Activated B cell treated with CpG ODN at 0.5 μM for 24 hours (primary cell): ENCODE results near the gene EPB41L4A. TPM values are rescaled to one million over a fixed set of nuclear protein-coding genes. Genes with fewer than 3 reads are reported as not detected.

ENCODE experiments used
- ATAC-seq: fragments of 200-7000 bp; cut with Tn5 transposase; one replicate; pipeline ENCODE4 v1.10.0; 2021; ENCODE audit warnings: low read depth, mild to moderate bottlenecking, moderate library complexity
- CTCF ChIA-PET: fragments of 350-600 bp; sonication (Branson Sonifier 250); formaldehyde crosslinking; loops from one replicate; lab custom pipeline; 2021; ENCODE audit warnings: antibody characterized with exemption; lab: Charles Lee
- POLR2A ChIA-PET: fragments of 350-600 bp; sonication (Branson Sonifier 250); formaldehyde crosslinking; loops from one replicate; lab custom pipeline; 2021; ENCODE audit warnings: antibody characterized with exemption; lab: Charles Lee
- DNase-seq: peaks from one replicate; pipeline ENCODE4 v3.0.0; 2022
- H3K27ac Mint-ChIP-seq: one replicate; pipeline ENCODE4 v1.8.0; 2020; ENCODE audit warnings: mixed read lengths
- H3K27me3 Mint-ChIP-seq: one replicate; pipeline ENCODE4 v1.8.0; 2021; ENCODE audit warnings: mixed read lengths
- H3K36me3 Mint-ChIP-seq: one replicate; pipeline ENCODE4 v1.8.0; 2021; ENCODE audit warnings: low read depth, mixed read lengths
- H3K4me1 Mint-ChIP-seq: one replicate; pipeline ENCODE4 v1.8.0; 2021; ENCODE audit warnings: mixed read lengths
- H3K4me3 Mint-ChIP-seq: one replicate; pipeline ENCODE4 v1.8.0; 2020; ENCODE audit warnings: mild to moderate bottlenecking, mixed read lengths
- H3K9me3 Mint-ChIP-seq: one replicate; pipeline ENCODE4 v1.8.0; 2020; ENCODE audit warnings: mixed read lengths
- intact Hi-C: fragments of 100-400 bp; cut with micrococcal nuclease; formaldehyde crosslinking; loops from one replicate; pipeline ENCODE4 v1.15.1; 2024
- total RNA-seq: library from RNA; stranded (reverse); gene quantifications from 2 replicates; pipeline ENCODE4 v1.2.3, GENCODE V29; 2022
- TF ChIP-seq, protein P1 (sequence below): fragments of 200-600 bp; IDR thresholded peaks from one replicate; pipeline ENCODE4 v1.8.0; 2022; ENCODE audit warnings: antibody characterized with exemption, mild to moderate bottlenecking

The EPB41L4A gene
- total RNA-seq, 1 donor from 2014 or later: 7.1 TPM

DNA sequence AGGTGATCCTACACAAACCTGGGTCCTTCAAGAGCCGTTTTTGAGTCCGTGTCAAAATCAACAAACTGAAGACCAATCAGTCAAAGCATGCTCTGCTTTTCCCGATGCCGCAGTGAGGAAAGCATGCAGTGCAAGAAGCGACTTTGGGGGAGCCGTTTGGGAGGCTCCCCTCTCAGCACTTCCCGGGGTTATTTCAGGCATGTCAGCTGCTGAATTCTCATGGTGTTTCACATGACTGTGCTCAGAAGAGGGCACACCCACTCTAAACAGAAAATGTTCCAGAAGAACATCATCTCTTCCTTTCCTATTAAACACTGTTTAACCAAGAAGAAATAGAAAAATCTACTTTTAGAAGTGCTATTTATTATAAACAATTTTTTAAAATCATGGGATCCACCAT is 125.5 kb downstream of the EPB41L4A start:
- intact Hi-C loops: no loop called here
- CTCF ChIA-PET: no interaction called here

DNA sequence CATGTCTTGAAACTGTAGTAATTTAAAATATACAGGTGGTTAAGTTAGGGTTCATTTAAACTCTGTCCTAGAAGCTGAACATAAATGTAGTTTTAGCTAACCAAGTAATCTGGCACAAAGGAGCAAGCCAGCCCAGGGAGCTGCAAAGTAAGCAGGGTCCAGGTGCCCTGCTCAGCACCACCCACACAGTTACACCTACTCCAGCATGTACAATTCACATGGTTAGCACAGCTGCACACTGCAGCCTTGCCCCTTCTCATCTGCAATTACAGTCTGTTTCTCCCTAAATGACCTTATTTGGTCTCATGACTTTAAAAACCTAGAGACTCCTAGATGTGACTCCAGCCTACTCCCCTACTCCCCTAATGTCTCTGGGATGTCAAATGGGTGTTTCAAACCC is 128.4 kb downstream of the EPB41L4A start:
- no peak for ATAC-seq
- Mint-ChIP-seq H3K9me3 (no peaks in the 10 kb centered on the region), H3K27ac (no peak overlapping the region), H3K27me3 (no peaks in the 10 kb centered on the region), H3K4me1 (no peaks in the 10 kb centered on the region), H3K4me3 (no peak overlapping the region), H3K36me3 (no peaks in the 10 kb centered on the region)
- intact Hi-C loops: no loop called here
- DNase-seq: no peak
- TF ChIP-seq, protein P1, sequence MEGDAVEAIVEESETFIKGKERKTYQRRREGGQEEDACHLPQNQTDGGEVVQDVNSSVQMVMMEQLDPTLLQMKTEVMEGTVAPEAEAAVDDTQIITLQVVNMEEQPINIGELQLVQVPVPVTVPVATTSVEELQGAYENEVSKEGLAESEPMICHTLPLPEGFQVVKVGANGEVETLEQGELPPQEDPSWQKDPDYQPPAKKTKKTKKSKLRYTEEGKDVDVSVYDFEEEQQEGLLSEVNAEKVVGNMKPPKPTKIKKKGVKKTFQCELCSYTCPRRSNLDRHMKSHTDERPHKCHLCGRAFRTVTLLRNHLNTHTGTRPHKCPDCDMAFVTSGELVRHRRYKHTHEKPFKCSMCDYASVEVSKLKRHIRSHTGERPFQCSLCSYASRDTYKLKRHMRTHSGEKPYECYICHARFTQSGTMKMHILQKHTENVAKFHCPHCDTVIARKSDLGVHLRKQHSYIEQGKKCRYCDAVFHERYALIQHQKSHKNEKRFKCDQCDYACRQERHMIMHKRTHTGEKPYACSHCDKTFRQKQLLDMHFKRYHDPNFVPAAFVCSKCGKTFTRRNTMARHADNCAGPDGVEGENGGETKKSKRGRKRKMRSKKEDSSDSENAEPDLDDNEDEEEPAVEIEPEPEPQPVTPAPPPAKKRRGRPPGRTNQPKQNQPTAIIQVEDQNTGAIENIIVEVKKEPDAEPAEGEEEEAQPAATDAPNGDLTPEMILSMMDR: no peak
- ChIA-PET CTCF (no interaction called here), POLR2A (no interaction called here)

More for the DNA sequence above, 125.5 kb downstream of the EPB41L4A start:
- H3K27ac Mint-ChIP-seq: no peak overlapping the region
- peaks cover 6% of the 10 kb centered on the region for H3K9me3 Mint-ChIP-seq
- H3K4me1 Mint-ChIP-seq: no peaks in the 10 kb centered on the region
- POLR2A ChIA-PET: no interaction called here
- no peak for DNase-seq
- H3K4me3 Mint-ChIP-seq: no peak overlapping the region
- no peaks in the 10 kb centered on the region for H3K36me3 Mint-ChIP-seq
- H3K27me3 Mint-ChIP-seq: no peaks in the 10 kb centered on the region
- ATAC-seq: no peak
- TF ChIP-seq, protein P1: no peak

DNA sequence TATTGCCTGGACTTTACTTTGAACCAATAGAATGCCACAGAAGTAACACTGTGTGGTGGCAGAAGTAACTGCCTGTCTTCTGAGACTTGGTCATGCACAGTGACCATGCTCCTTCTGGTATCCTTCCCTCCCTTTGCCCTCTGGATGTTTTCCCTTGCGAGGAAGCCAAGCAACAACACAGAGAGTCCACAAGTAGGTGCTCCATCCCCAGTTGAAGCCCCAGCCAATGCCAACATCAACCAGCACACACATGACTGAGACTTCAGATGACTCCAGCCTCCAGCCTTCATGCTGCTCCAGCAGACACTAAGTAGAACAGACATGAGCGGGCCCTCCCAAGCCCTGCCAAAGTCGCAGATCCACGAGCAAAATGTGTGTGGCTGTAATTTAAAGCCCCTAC is 129.6 kb downstream of the EPB41L4A start:
- DNase-seq: no peak
- ATAC-seq: no peak
- Mint-ChIP-seq H3K27me3 (no peaks in the 10 kb centered on the region), H3K4me3 (no peak overlapping the region), H3K9me3 (no peaks in the 10 kb centered on the region), H3K27ac (no peak overlapping the region), H3K36me3 (no peaks in the 10 kb centered on the region), H3K4me1 (no peaks in the 10 kb centered on the region)
- intact Hi-C loops: no loop called here
- ChIA-PET POLR2A (no interaction called here), CTCF (no interaction called here)
- TF ChIP-seq, protein P1: no peak

DNA sequence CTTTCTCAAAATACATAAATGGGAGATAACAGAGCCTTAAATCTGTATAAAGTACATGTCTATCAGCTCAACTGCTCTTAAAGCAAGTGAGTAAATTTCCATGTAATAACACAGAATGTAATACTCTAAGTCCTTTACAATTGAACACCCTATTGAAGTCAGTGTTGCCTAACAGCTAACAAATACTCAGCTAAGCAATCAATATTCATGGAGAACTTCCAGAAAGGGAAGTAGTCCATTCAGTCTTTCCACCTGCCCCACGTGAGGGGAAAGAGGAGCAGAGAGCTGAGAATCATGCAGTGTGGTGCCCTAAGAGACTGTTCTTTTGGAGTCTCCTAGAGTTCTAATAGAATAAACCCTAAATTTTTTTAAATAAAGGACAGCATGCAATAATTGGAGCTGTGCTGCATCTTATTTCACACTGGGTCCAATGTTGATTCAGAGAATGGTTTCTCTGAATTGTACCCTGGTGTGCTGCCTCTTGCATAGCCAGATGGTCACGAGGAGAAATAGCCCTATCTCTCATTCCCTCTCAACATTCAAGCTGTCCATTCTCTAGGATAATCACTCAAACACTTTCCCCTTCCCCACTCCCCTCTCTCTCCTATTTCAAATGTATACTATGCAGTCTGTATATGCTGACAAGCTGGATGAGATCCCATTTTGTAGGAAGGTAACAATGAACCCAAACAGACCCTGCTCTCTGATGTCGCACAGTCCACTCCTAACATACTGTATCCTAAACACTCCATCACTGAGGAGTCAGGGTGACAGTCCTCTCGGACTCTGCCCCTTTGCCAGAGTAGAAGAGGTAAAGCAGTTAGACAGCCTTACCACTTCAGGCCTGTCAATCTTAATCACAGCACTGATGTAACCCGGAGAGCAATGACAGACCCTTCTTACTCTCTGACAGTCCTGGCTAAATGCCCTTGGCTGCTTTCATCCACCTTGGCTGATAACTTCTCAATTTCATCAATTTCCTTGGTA is 134.8 kb downstream of the EPB41L4A start:
- DNase-seq (no peak), ATAC-seq (no peak)
- no peak overlapping the region for H3K27ac Mint-ChIP-seq
- no peaks in the 10 kb centered on the region for H3K4me1 Mint-ChIP-seq
- POLR2A ChIA-PET: no interaction called here
- H3K27me3 Mint-ChIP-seq: no peaks in the 10 kb centered on the region
- TF ChIP-seq, protein P1: no peak
- H3K36me3 Mint-ChIP-seq: no peaks in the 10 kb centered on the region
- CTCF ChIA-PET: no interaction called here
- H3K9me3 Mint-ChIP-seq: no peaks in the 10 kb centered on the region
- intact Hi-C loops: no loop called here
- H3K4me3 Mint-ChIP-seq: no peak overlapping the region

DNA sequence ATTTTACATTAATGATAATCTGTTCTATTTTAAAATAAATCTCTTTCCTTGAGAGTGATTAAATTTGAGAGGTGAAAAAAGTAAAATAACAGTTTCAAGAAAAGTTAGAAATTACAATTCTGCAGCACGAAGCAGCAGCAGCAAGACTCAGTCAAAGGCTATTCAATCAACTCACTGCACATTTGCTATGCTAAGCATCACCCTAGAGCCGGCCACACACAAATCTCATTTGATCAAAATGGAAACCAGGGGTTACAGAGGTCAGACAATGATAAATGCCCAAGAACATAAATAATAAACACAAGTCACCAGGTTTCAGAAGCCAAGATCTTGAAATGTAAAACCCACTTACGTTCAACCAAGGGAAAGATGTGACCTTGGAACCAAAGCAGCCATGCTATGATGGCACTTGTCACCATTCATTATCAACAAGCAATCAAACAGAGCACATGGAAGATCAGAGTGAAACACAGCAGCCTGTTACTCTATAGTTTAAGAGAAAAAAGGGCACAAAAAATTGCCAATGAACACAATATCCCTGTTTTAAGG is 136.0 kb downstream of the EPB41L4A start:
- intact Hi-C loops: no loop called here
- ChIA-PET POLR2A (no interaction called here), CTCF (no interaction called here)
- Mint-ChIP-seq H3K36me3 (no peaks in the 10 kb centered on the region), H3K27me3 (no peaks in the 10 kb centered on the region), H3K9me3 (no peaks in the 10 kb centered on the region), H3K27ac (no peak overlapping the region), H3K4me1 (no peaks in the 10 kb centered on the region), H3K4me3 (no peak overlapping the region)
- no peak for ATAC-seq
- TF ChIP-seq, protein P1: no peak
- no peak for DNase-seq
